ENCODE data around the gene DAND5. TPM values are rescaled to one million over a fixed set of nuclear protein-coding genes. Genes with fewer than 3 reads are reported as not detected.

DAND5 gene
- total and polyA plus RNA-seq, 9 of the 15 experiments (the other 6 are each of a cell fraction or from before 2014, with no cell fraction given): 0.22 to 0.83 (median 0.60) TPM

GRCh38 chr19:12945479-12946091, 23.8 kb upstream of the DAND5 start, which contains the start of gene RAD23A (continued):
- TF ChIP-seq CBX2 (IDR thresholded peaks at IDR 0.05; ENCODE audit: insufficient read depth, low read length, poor library complexity, severe bottlenecking) (no peak), ZNF311 (CRISPR knock-in tag; IDR thresholded peaks at IDR 0.05) (no peak), ELK1 (CRISPR knock-in tag; IDR thresholded peaks at IDR 0.05) (no peak), ZNF830 (CRISPR knock-in tag; IDR thresholded peaks at IDR 0.05) (0 out of 2 replicates have a peak, but pooled peaks have one; percentile 12), TEAD2 (tag; IDR thresholded peaks at IDR 0.05) (no peak), ZNF282 (CRISPR knock-in tag; IDR thresholded peaks at IDR 0.05) (no peak), NFIX (CRISPR knock-in tag; IDR thresholded peaks at IDR 0.05; ENCODE audit: low read depth) (no peak), BRF2 (IDR thresholded peaks at IDR 0.05; ENCODE audit: borderline replicate concordance, insufficient read depth, insufficient read length) (no peak), NRF1 (conservative IDR thresholded peaks at IDR 0.05 in 1 of 2, IDR thresholded peaks at IDR 0.05 in 1 of 2) (peak; percentile 99), ZFX (CRISPR knock-in tag; IDR thresholded peaks at IDR 0.05) (peak; percentile 78), NELFE (IDR thresholded peaks at IDR 0.05; ENCODE audit: insufficient read depth, insufficient read length) (no peak), ZNF41 (CRISPR knock-in tag; conservative IDR thresholded peaks at IDR 0.05) (peak; percentile 48; the same call in 1 of the 2 replicates), HDAC6 (IDR thresholded peaks at IDR 0.05; ENCODE audit: low read depth, low read length) (peak; percentile 78; the same call in 1 of the 2 replicates), POLR2B (IDR thresholded peaks at IDR 0.05; ENCODE audit: low read depth, partially characterized antibody) (peak; percentile 95), RUNX1 (IDR thresholded peaks at IDR 0.05; ENCODE audit: low read depth) (peak; percentile 79; the same call in 1 of the 2 replicates), FOXO4 (CRISPR knock-in tag; IDR thresholded peaks at IDR 0.05) (no peak), DDX20 (tag; IDR thresholded peaks at IDR 0.05; ENCODE audit: low read depth) (no peak), SRSF1 (IDR thresholded peaks at IDR 0.05; ENCODE audit: low read depth, low read length) (no peak), SAFB (IDR thresholded peaks at IDR 0.05; ENCODE audit: borderline replicate concordance, low read depth, low read length) (no peak), C11orf30 (IDR thresholded peaks at IDR 0.05; ENCODE audit: low read depth) (peak; percentile 85), TAF7 (tag; IDR thresholded peaks at IDR 0.05) (peak; percentile 83), HMGXB4 (CRISPR knock-in tag; IDR thresholded peaks at IDR 0.05) (peak; percentile 71; the same call in 1 of the 2 replicates), ARID2 (IDR thresholded peaks at IDR 0.05) (no peak), FOXK1 (CRISPR knock-in tag; IDR thresholded peaks at IDR 0.05; ENCODE audit: borderline replicate concordance) (peak; percentile 87; the same call in 1 of the 2 replicates), MXI1 (IDR thresholded peaks at IDR 0.05; ENCODE audit: low read depth, low read length) (no peak)

Measured in K562 (cell line).